Ovary (tissue), 3 donors: ENCODE results near the gene PRR14L.

Source experiments
- CTCF ChIP-seq, 3 donors: fragments of 450-650 bp in 2 of 3; fragments of 200-600 bp in 1 of 3; IDR thresholded peaks; one replicate each; pipeline versions ENCODE4 v1.5.1 to v1.8.0; 2016 to 2022; ENCODE audit warnings: antibody characterized with exemption in 3 of 3, mild to moderate bottlenecking in 1 of 3
- POLR2A ChIP-seq: fragments of 450-650 bp; IDR thresholded peaks from one replicate; pipeline ENCODE4 v1.6.1; 2017; ENCODE audit warnings: antibody characterized with exemption, mild to moderate bottlenecking, moderate library complexity
- donor health status: DM: no; HTN: no; CAD: no.

- TF ChIP-seq CTCF (IDR thresholded peaks at IDR 0.05) (no peak), POLR2A (no peak)
Measured at GRCh38 chr22:31730344-31730711, 19.6 kb downstream of the PRR14L start.
